Measurements from ENCODE around the gene CTBP2.
A peak's percentile ranks its signal among the peaks of the same experiment; 100 is the strongest.

CTBP2 gene

GRCh38 chr10:125132344-125132743 is 28.0 kb downstream of the CTBP2 start:
- H3K4me3 ChIP-seq = no peak overlapping the region
- no peak overlapping the region for H3K27ac ChIP-seq
- DNase-seq (ENCODE audit: low spot score) = no peak
- no peak for TF ChIP-seq CTCF (IDR thresholded peaks at IDR 0.05)

- Histone ChIP-seq H3K4me3 (no peak overlapping the region), H3K27ac (no peak overlapping the region)
- DNase-seq (ENCODE audit: low spot score) = no peak
- TF ChIP-seq CTCF (IDR thresholded peaks at IDR 0.05) = no peak
Observed at GRCh38 chr10:125130916-125131315, 29.4 kb downstream of the CTBP2 start.

- Histone ChIP-seq H3K4me3 (no peak overlapping the region), H3K27ac (no peak overlapping the region)
- no peak for DNase-seq (ENCODE audit: low spot score)
- TF ChIP-seq CTCF (IDR thresholded peaks at IDR 0.05) = no peak
Observed at GRCh38 chr10:125130260-125130659, 30.1 kb downstream of the CTBP2 start.

GRCh38 chr10:125129076-125129458 is 31.3 kb downstream of the CTBP2 start:
- no peak for TF ChIP-seq CTCF (IDR thresholded peaks at IDR 0.05)
- DNase-seq (ENCODE audit: low spot score) = no peak
- Histone ChIP-seq H3K27ac (no peak overlapping the region), H3K4me3 (no peak overlapping the region)

GRCh38 chr10:125128397-125129075 is 31.8 kb downstream of the CTBP2 start:
- H3K4me3 ChIP-seq = no peak overlapping the region
- no peak for DNase-seq (ENCODE audit: low spot score)
- H3K27ac ChIP-seq = peak overlapping the region in 1 of 2 donors; percentile 25
- no peak for TF ChIP-seq CTCF (IDR thresholded peaks at IDR 0.05)

- Histone ChIP-seq H3K4me3 (no peak overlapping the region), H3K27ac (peak overlapping the region in 1 of 2 donors; percentile 25)
- TF ChIP-seq CTCF (IDR thresholded peaks at IDR 0.05) = no peak
- DNase-seq (ENCODE audit: low spot score) = no peak
Observed at GRCh38 chr10:125127986-125128385, 32.4 kb downstream of the CTBP2 start.

GRCh38 chr10:125127110-125127509 is 33.3 kb downstream of the CTBP2 start:
- Histone ChIP-seq H3K27ac (no peak overlapping the region), H3K4me3 (no peak overlapping the region)
- TF ChIP-seq CTCF (IDR thresholded peaks at IDR 0.05) = no peak
- no peak for DNase-seq (ENCODE audit: low spot score)

Data from coronary artery (tissue), 2 donors.